CD14-positive monocyte (primary cell): ENCODE results near the gene TMC3. TPM values are rescaled to one million over a fixed set of nuclear protein-coding genes. Genes with fewer than 3 reads are reported as not detected.

Experiments used
- DNase-seq, 3 donors: peaks; one replicate each; pipeline ENCODE4 v3.0.0-alpha.2; 2011 to 2022
- H2AFZ ChIP-seq: 2 replicates; pipeline ENCODE4 v1.6.0; 2012; ENCODE audit warnings: mild to moderate bottlenecking, low read depth, low read length, inconsistent platforms; ENCODE audit not compliant: insufficient read depth, poor library complexity, severe bottlenecking
- H3K27ac ChIP-seq, 2 donors: 1 replicate in 1 of 2; 2 replicates in 1 of 2; pipeline ENCODE4 v1.5.1; 2012 to 2013; ENCODE audit warnings: low read length in 2 of 2, control low read depth in 1 of 2, inconsistent platforms in 1 of 2, low read depth in 1 of 2, mild to moderate bottlenecking in 1 of 2
- H3K27me3 ChIP-seq, 2 donors: one replicate each; pipeline versions ENCODE4 v1.6.0 to v1.6.1; 2011 to 2013; ENCODE audit warnings: low read length in 2 of 2; ENCODE audit not compliant: control insufficient read depth in 2 of 2, insufficient read depth in 2 of 2
- H3K36me3 ChIP-seq, 2 donors: replicated peaks in 1 of 2; 1 replicate in 1 of 2; 2 replicates in 1 of 2; pipeline versions ENCODE4 v1.5.1 to v1.6.1; 2012 to 2013; ENCODE audit warnings: low read length in 2 of 2, control low read depth in 1 of 2, inconsistent platforms in 1 of 2, mild to moderate bottlenecking in 1 of 2; ENCODE audit not compliant: insufficient read depth in 2 of 2, control insufficient read depth in 1 of 2
- H3K4me1 ChIP-seq, 2 donors: 1 replicate in 1 of 2; 2 replicates in 1 of 2; pipeline versions ENCODE4 v1.5.1 to v1.6.1; 2012 to 2013; ENCODE audit warnings: low read length in 2 of 2, control low read depth in 1 of 2, inconsistent platforms in 1 of 2, mild to moderate bottlenecking in 1 of 2, moderate library complexity in 1 of 2; ENCODE audit not compliant: insufficient read depth in 2 of 2, control insufficient read depth in 1 of 2
- H3K4me2 ChIP-seq: replicated peaks from 2 replicates; pipeline ENCODE3; 2012; ENCODE audit warnings: low read length, moderate library complexity, mild to moderate bottlenecking; ENCODE audit not compliant: poor library complexity, severe bottlenecking; ENCODE audit errors: extremely low read depth
- H3K4me3 ChIP-seq, 3 experiments: fragments of 200-600 bp in 1 of 3; sonication (generic) in 1 of 3; replicated peaks in 1 of 3; 1 replicate in 2 of 3; 2 replicates in 1 of 3; pipeline ENCODE4 v1.5.1; 2011 to 2013; ENCODE audit warnings: low read length in 3 of 3, mild to moderate bottlenecking in 3 of 3, control low read depth in 2 of 3, low read depth in 2 of 3, inconsistent platforms in 1 of 3, moderate library complexity in 1 of 3
- H3K79me2 ChIP-seq: 2 replicates; pipeline ENCODE4 v1.6.0; 2012; ENCODE audit warnings: mild to moderate bottlenecking, control low read depth, inconsistent platforms, low read length, moderate library complexity; ENCODE audit not compliant: insufficient read depth
- H3K9ac ChIP-seq: 2 replicates; pipeline ENCODE4 v1.6.0; 2017; ENCODE audit warnings: low read length, mild to moderate bottlenecking; ENCODE audit not compliant: insufficient read depth, poor library complexity, severe bottlenecking
- H3K9me3 ChIP-seq, 2 donors: replicated peaks in 1 of 2; 1 replicate in 1 of 2; 2 replicates in 1 of 2; pipeline versions ENCODE4 v1.5.1 to v1.6.1; 2012 to 2013; ENCODE audit warnings: low read length in 2 of 2, control low read depth in 1 of 2; ENCODE audit not compliant: control insufficient read depth in 1 of 2, insufficient read depth in 1 of 2
- H4K20me1 ChIP-seq: 2 replicates; pipeline ENCODE4 v1.6.0; 2012; ENCODE audit warnings: mild to moderate bottlenecking, low read length, control low read depth, moderate library complexity; ENCODE audit not compliant: insufficient read depth
- H3K27ac Mint-ChIP-seq, 7 donors: one replicate each; pipeline ENCODE4 v1.8.0; 2020; ENCODE audit warnings: mild to moderate bottlenecking in 7 of 7, mixed read lengths in 7 of 7, moderate library complexity in 6 of 7, inconsistent platforms in 2 of 7
- H3K27me3 Mint-ChIP-seq, 3 donors: one replicate each; pipeline ENCODE4 v1.8.0; 2021 to 2022; ENCODE audit warnings: low read depth in 3 of 3, mild to moderate bottlenecking in 3 of 3, mixed read lengths in 3 of 3, moderate library complexity in 3 of 3, inconsistent platforms in 1 of 3
- H3K36me3 Mint-ChIP-seq, 2 donors: one replicate each; pipeline ENCODE4 v1.8.0; 2020; ENCODE audit warnings: mixed read lengths in 2 of 2, inconsistent platforms in 1 of 2, mild to moderate bottlenecking in 1 of 2
- H3K4me1 Mint-ChIP-seq: one replicate; pipeline ENCODE4 v1.8.0; 2020; ENCODE audit warnings: mild to moderate bottlenecking, mixed read lengths
- H3K4me3 Mint-ChIP-seq, 2 donors: one replicate each; pipeline ENCODE4 v1.8.0; 2020; ENCODE audit warnings: mild to moderate bottlenecking in 2 of 2, mixed read lengths in 2 of 2, moderate library complexity in 1 of 2
- H3K9me3 Mint-ChIP-seq, 7 donors: one replicate each; pipeline ENCODE4 v1.8.0; 2020 to 2022; ENCODE audit warnings: mixed read lengths in 7 of 7, mild to moderate bottlenecking in 6 of 7, moderate library complexity in 6 of 7, inconsistent platforms in 2 of 7
- WGBS: methylation state at CpG from one replicate; pipeline ENCODE4 v1.1.5; 2013; ENCODE audit warnings: missing lambda C conversion rate; ENCODE audit not compliant: insufficient coverage; 5-methylcytosine and 5-hydroxymethylcytosine counted together
- intact Hi-C, 2 donors: fragments of 100-400 bp; cut with micrococcal nuclease; formaldehyde crosslinking; loops; one replicate each; pipeline versions ENCODE4 v1.15.0 to v1.15.1; 2023
- polyA plus RNA-seq, 3 donors: library from polyadenylated mRNA; depleted of rRNA in 1 of 3; unstranded in 2 of 3; stranded (reverse) in 1 of 3; fragments of 300-500 nt in 2 of 3; fragments of >200 nt in 1 of 3; fragmentation: Illumina TruSeq in 2 of 3; gene quantifications; 1 replicate in 2 of 3; 2 replicates in 1 of 3; pipeline ENCODE4 v1.2.3, GENCODE V29; 2012 to 2021
- TF ChIP-seq, protein P1 (sequence below): fragments of 200-600 bp; IDR thresholded peaks from one replicate; pipeline ENCODE4 v1.8.0; 2022; ENCODE audit warnings: antibody characterized with exemption, mild to moderate bottlenecking

The TMC3 gene
- polyA plus RNA-seq, 3 donors, result not detected

DNA sequence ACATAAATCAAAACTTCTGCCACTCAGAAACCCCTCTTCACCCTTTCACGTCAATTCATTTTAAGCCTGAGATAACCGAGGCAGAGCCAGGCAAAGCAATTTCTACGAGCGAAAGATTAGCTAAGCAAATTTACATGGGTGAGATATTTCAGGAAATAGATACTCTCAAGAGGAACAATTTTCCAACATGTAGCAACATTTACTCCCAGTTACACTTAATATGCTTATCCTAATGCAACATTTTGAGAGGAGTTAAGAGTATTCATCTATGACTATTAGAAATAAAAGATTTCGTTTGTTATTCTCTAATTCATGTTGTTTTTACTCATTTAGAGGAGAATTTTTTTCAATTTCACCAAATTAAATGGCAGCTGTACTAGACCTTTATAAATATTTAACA lies 837 bp downstream of the TMC3 start:
- Mint-ChIP-seq H3K9me3 (no peaks in the 10 kb centered on the region), H3K4me1 (no peaks in the 10 kb centered on the region), H3K27ac (no peak overlapping the region), H3K27me3 (peaks cover 1 to 2% (median 1%) of the 10 kb centered on the region in 3 donors), H3K4me3 (no peak overlapping the region), H3K36me3 (no peaks in the 10 kb centered on the region)
- no peaks in the 10 kb centered on the region for H4K20me1 ChIP-seq
- H3K27ac ChIP-seq, result no peak overlapping the region
- no CpG with 5 or more reads among the region's 5 CpGs for WGBS
- no peak overlapping the region for H3K9ac ChIP-seq
- H3K4me2 ChIP-seq, result no peak overlapping the region
- H3K79me2 ChIP-seq, result no peaks in the 10 kb centered on the region
- no peak for DNase-seq
- H3K4me1 ChIP-seq, result no peaks in the 10 kb centered on the region
- intact Hi-C loops, result no loop called here
- H3K27me3 ChIP-seq, result no peaks in the 10 kb centered on the region
- TF ChIP-seq, protein P1, sequence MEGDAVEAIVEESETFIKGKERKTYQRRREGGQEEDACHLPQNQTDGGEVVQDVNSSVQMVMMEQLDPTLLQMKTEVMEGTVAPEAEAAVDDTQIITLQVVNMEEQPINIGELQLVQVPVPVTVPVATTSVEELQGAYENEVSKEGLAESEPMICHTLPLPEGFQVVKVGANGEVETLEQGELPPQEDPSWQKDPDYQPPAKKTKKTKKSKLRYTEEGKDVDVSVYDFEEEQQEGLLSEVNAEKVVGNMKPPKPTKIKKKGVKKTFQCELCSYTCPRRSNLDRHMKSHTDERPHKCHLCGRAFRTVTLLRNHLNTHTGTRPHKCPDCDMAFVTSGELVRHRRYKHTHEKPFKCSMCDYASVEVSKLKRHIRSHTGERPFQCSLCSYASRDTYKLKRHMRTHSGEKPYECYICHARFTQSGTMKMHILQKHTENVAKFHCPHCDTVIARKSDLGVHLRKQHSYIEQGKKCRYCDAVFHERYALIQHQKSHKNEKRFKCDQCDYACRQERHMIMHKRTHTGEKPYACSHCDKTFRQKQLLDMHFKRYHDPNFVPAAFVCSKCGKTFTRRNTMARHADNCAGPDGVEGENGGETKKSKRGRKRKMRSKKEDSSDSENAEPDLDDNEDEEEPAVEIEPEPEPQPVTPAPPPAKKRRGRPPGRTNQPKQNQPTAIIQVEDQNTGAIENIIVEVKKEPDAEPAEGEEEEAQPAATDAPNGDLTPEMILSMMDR, result no peak
- no peaks in the 10 kb centered on the region for H3K36me3 ChIP-seq
- no peak overlapping the region for H2AFZ ChIP-seq
- no peak overlapping the region for H3K4me3 ChIP-seq
- no peaks in the 10 kb centered on the region for H3K9me3 ChIP-seq

DNA sequence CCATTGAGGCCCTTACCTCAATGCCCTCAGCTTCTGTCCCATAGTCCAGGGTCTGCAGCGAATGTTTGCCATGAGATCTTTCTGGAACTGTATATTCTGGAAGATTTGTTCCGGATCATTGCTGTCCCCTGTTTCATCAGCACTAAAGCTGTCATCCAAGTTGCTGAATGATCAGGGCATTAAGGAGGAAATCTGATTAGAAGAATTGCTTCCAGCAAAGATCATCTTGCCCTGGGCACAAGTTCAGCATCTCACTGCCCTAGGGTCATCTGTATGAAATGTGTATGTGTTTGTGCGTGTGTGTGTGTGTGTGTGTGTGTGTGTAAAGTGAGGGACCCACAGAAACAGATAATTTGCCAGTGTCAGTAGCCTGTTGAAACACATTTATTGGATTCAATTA lies 1.4 kb downstream of the TMC3 start:
- H3K36me3 Mint-ChIP-seq, result no peaks in the 10 kb centered on the region
- no peaks in the 10 kb centered on the region for H3K9me3 Mint-ChIP-seq
- Histone ChIP-seq H4K20me1 (no peaks in the 10 kb centered on the region), H3K9me3 (no peaks in the 10 kb centered on the region), H3K79me2 (no peaks in the 10 kb centered on the region), H2AFZ (no peak overlapping the region), H3K4me3 (no peak overlapping the region), H3K4me2 (no peak overlapping the region), H3K27ac (no peak overlapping the region), H3K36me3 (no peaks in the 10 kb centered on the region), H3K9ac (no peak overlapping the region), H3K27me3 (no peaks in the 10 kb centered on the region), H3K4me1 (no peaks in the 10 kb centered on the region)
- peaks cover 0 to 2% (median 1%) of the 10 kb centered on the region in 3 donors for H3K27me3 Mint-ChIP-seq
- no peak for DNase-seq
- intact Hi-C loops, result no loop called here
- WGBS, result 100% methylated on average over 1 of the region's 3 CpGs
- no peak overlapping the region for H3K4me3 Mint-ChIP-seq
- no peak overlapping the region for H3K27ac Mint-ChIP-seq
- no peaks in the 10 kb centered on the region for H3K4me1 Mint-ChIP-seq
- TF ChIP-seq, protein P1, result no peak
